Left lung (tissue), 10 donors: Measurements from ENCODE around the gene LTB4R2. TPM values are rescaled to one million over a fixed set of nuclear protein-coding genes. Genes with fewer than 3 reads are reported as not detected.

Experiments used
- ATAC-seq: fragments of 200-7000 bp; cut with Tn5 transposase; one replicate; pipeline ENCODE4 v1.9.1; 2020; ENCODE audit warnings: moderate library complexity
- DNase-seq, 4 donors: peaks; one replicate each; pipeline ENCODE4 v3.0.0-alpha.2; 2013 to 2020
- H3K27ac ChIP-seq, 2 donors: fragments of 200-600 bp; sonication (generic) in 1 of 2; one replicate each; pipeline versions ENCODE4 v1.5.0 to v1.8.0; 2020 to 2021
- H3K27me3 ChIP-seq, 2 donors: fragments of 200-600 bp; sonication (generic) in 1 of 2; one replicate each; pipeline versions ENCODE4 v1.5.0 to v1.8.0; 2020 to 2021
- H3K36me3 ChIP-seq, 2 donors: fragments of 200-600 bp; sonication (generic) in 1 of 2; one replicate each; pipeline versions ENCODE4 v1.5.0 to v1.8.0; 2020 to 2021
- H3K4me1 ChIP-seq, 2 donors: fragments of 200-600 bp; one replicate each; pipeline ENCODE4 v1.8.0; 2021
- H3K4me3 ChIP-seq, 2 donors: fragments of 200-600 bp; sonication (generic) in 1 of 2; one replicate each; pipeline versions ENCODE4 v1.5.0 to v1.8.0; 2020 to 2021; ENCODE audit warnings: mild to moderate bottlenecking in 1 of 2
- H3K9me3 ChIP-seq, 2 donors: fragments of 200-600 bp; sonication (generic) in 1 of 2; one replicate each; pipeline versions ENCODE4 v1.5.0 to v1.8.0; 2020 to 2021
- intact Hi-C, 2 donors: fragments of 100-400 bp; cut with DNase I; formaldehyde crosslinking; loops; one replicate each; pipeline versions ENCODE4 v1.11.2 to v1.14.2; 2022
- polyA plus RNA-seq, 6 donors: library from polyadenylated mRNA; unstranded; fragments of 120-200 nt; gene quantifications; one replicate each; pipeline ENCODE4 v1.2.1, GENCODE V29; 2013; ENCODE audit not compliant: insufficient read length in 6 of 6
- total RNA-seq, 2 donors: library from RNA; stranded (reverse); fragmentation: NEBNext Ultra II Directional; extraction: Animal tissue kit (Norgen Biotek cat#: 25700); gene quantifications; one replicate each; pipeline ENCODE4 v1.2.1, GENCODE V29; 2021
- TF ChIP-seq, protein P1 (sequence below), 2 donors: fragments of 200-600 bp; sonication (generic) in 1 of 2; IDR thresholded peaks; one replicate each; pipeline versions ENCODE4 v1.5.0 to v1.8.0; 2021; ENCODE audit warnings: antibody characterized with exemption in 2 of 2
- donor health status: DM: no; HTN: yes; CAD: no.
- donor health status: DM: no; HTN: no; CAD: no.

The LTB4R2 gene
- total and polyA plus RNA-seq, 8 donors = 4.0 to 6.3 (median 5.6) TPM

DNA sequence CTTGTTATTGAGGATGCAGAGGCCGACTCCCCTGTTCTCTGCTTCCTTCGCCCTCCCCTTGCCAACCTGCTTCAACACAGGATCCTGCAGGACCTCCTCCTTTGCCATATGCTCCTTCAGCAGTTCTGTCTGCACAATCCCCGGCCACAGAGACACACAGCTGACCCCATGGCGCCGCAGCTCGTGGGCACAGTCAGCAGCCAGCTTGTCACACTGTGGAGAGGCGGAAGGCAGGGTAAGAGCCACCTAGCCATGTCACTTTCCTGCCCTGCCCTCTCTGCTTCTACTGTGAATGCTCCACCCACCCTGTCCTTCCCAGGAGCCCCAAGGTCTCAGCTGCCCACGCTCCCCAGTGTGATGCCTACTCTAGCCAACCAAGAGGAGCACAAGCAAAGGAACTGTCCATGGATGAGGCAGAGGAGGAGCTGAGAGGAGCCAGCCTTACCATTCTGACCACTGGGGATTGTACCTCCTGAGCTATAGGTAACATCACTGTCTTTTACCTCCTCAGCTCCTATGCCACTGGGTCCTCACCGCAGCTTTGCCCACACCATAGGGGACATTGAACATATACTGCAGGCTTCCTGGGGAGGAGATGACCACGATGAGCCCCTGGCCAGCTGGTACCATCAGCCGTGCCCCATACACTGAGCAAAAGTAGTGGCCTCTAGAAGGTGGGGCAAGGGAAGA lies 17.7 kb upstream of the LTB4R2 start:
- peaks cover 0 to 69% of the 10 kb centered on the region in 2 donors for H3K36me3 ChIP-seq

DNA sequence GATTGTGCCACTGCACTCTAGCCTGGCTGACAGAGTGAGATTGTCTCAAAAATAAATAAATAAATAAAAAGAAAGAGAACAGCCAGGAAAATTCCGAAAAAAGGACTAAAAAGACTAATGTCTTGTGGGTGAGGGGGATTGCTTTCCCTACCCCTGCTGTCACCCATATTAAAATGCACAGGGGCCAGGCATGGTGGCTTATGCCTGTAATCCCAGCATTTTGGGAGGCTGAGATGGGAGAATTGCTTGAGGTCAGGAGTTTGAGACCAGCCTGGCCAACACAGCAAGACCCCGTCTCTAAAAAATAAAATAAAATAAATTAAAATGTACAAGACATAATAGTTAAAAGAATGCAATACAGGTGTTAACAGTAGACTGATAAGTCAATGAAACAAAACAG lies 16.4 kb upstream of the LTB4R2 start:
- DNase-seq (no peak), ATAC-seq (no peak)
- Histone ChIP-seq H3K27ac (no peak overlapping the region), H3K9me3 (no peaks in the 10 kb centered on the region), H3K36me3 (peaks cover 0 to 68% of the 10 kb centered on the region in 2 donors), H3K4me1 (peaks cover 2 to 20% of the 10 kb centered on the region in 2 donors), H3K4me3 (no peak overlapping the region), H3K27me3 (no peaks in the 10 kb centered on the region)
- TF ChIP-seq, protein P1, sequence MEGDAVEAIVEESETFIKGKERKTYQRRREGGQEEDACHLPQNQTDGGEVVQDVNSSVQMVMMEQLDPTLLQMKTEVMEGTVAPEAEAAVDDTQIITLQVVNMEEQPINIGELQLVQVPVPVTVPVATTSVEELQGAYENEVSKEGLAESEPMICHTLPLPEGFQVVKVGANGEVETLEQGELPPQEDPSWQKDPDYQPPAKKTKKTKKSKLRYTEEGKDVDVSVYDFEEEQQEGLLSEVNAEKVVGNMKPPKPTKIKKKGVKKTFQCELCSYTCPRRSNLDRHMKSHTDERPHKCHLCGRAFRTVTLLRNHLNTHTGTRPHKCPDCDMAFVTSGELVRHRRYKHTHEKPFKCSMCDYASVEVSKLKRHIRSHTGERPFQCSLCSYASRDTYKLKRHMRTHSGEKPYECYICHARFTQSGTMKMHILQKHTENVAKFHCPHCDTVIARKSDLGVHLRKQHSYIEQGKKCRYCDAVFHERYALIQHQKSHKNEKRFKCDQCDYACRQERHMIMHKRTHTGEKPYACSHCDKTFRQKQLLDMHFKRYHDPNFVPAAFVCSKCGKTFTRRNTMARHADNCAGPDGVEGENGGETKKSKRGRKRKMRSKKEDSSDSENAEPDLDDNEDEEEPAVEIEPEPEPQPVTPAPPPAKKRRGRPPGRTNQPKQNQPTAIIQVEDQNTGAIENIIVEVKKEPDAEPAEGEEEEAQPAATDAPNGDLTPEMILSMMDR (IDR thresholded peaks at IDR 0.05) = no peak
- intact Hi-C loops = no loop called here

More for the DNA sequence above, 17.7 kb upstream of the LTB4R2 start:
- DNase-seq (no peak), ATAC-seq (no peak)
- no peaks in the 10 kb centered on the region for H3K27me3 ChIP-seq
- TF ChIP-seq, protein P1 (IDR thresholded peaks at IDR 0.05) = no peak
- H3K27ac ChIP-seq = no peak overlapping the region
- H3K4me1 ChIP-seq = peaks cover 0 to 10% of the 10 kb centered on the region in 2 donors
- no peak overlapping the region for H3K4me3 ChIP-seq
- intact Hi-C loops = no loop called here
- H3K9me3 ChIP-seq = no peaks in the 10 kb centered on the region

DNA sequence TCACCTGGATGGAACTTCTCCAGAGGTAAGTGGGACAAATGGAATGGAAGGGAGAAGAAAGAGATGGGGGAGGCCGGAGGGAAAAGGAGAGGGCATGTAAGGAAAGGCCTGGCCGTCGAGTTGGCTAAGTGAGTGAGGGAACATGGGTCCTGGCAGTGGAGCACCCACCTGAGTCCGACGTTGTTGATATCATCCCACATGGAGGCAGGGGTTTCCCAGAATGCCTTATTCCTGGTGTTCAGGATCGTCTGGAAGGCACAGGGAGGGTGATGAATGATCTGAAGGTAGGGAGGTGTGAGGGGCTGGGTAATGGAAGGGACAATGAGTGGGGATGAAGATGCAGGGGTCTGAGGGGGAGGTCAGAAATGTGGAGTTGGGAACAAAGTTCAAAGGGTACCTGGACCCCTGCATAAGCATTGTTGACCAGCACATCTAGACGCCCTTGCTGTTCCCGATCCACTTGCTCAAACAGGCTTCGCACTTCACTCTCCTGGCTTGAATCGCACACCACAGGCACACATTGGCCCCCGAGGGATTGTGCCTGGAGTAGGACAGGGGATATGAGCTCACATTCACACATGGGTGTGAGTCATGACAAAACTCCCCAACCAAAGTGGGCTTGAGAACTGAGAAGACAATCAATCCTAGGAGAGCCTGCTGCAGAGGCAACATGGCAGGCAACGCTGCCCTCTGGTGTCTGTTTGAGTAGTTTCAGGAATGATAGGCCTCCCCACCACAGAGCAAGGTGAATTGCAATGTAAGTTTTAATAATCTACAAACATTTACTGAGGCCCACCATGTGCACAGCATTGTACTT lies 13.4 kb upstream of the LTB4R2 start:
- Histone ChIP-seq H3K27me3 (no peaks in the 10 kb centered on the region), H3K36me3 (peaks cover 0 to 44% of the 10 kb centered on the region in 2 donors), H3K27ac (peak overlapping the region in 1 of 2 donors; percentile 53), H3K4me3 (no peak overlapping the region), H3K4me1 (peaks cover 14 to 44% of the 10 kb centered on the region in 2 donors), H3K9me3 (no peaks in the 10 kb centered on the region)
- ATAC-seq (peak; percentile 75), DNase-seq (peak in 3 of 4 donors; percentile 71 to 76 (median 72))
- intact Hi-C loops = loop anchor here in 1 of 2 donors (5.0 kb wide), 1 partner anchor 54 kb away; the partner anchor contains the start of gene TINF2
- TF ChIP-seq, protein P1 (IDR thresholded peaks at IDR 0.05) = peak; percentile 61 to 82

DNA sequence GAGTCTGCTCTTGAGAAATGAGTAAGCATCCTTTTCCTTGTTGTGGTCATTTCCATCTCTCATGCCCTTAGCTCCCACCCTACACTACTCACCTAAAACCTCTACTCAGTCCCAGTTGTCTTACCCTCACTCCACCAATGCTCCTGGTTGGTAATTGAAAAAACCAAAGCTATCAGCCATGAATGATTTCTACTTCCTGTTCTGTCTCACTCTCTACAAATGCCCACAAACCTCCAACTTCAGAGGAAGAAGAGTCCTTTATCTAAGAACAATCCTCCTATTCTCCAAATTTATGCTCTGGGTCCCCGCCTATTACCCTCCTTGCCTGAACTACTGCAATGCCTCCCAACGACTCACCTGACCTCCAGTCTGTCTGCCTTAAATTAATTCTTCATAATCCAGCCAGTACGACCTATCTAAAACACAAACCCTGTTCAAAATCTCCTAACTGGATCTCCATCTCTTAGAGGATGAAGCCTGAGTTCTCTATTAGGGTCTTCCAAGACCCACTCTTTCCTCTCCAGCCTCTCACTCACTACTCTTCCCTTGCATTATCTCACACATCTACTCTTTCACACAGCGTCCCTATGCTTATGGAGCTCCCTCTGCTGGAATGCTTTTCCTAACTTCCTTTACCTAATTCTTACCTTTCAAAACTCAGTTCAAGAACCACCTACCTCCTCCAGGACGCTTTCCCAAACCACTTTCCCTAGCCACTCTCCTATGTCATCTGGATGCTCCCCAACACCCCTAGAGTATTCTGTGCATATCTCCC lies 12.6 kb upstream of the LTB4R2 start:
- Histone ChIP-seq H3K4me3 (no peak overlapping the region), H3K9me3 (no peaks in the 10 kb centered on the region), H3K27me3 (no peaks in the 10 kb centered on the region), H3K36me3 (peaks cover 0 to 44% of the 10 kb centered on the region in 2 donors), H3K27ac (peak overlapping the region in 1 of 2 donors; percentile 53), H3K4me1 (peaks cover 14 to 47% of the 10 kb centered on the region in 2 donors)
- intact Hi-C loops = loop anchor here in 1 of 2 donors (5.0 kb wide), 1 partner anchor 55 kb away; the partner anchor contains the start of gene TINF2
- TF ChIP-seq, protein P1 (IDR thresholded peaks at IDR 0.05) = peak in 1 of 2 donors; percentile 16
- no peak for DNase-seq
- ATAC-seq = peak; percentile 56
